GM21737 (cell line): ENCODE measurements around the gene MGMT.
"Not testable (repeated sequence)": the region's sequence is repeated elsewhere in the genome, so short reads cannot be mapped to it uniquely, and the experiment has no call there.

Experiments used
- ATAC-seq: cut with Tn5 transposase; IDR thresholded peaks from one replicate; pipeline ENCODE4 v1.9.1; 2021; ENCODE audit warnings: mild to moderate bottlenecking, moderate library complexity; ENCODE audit not compliant: unreplicated experiment

Gene MGMT

DNA sequence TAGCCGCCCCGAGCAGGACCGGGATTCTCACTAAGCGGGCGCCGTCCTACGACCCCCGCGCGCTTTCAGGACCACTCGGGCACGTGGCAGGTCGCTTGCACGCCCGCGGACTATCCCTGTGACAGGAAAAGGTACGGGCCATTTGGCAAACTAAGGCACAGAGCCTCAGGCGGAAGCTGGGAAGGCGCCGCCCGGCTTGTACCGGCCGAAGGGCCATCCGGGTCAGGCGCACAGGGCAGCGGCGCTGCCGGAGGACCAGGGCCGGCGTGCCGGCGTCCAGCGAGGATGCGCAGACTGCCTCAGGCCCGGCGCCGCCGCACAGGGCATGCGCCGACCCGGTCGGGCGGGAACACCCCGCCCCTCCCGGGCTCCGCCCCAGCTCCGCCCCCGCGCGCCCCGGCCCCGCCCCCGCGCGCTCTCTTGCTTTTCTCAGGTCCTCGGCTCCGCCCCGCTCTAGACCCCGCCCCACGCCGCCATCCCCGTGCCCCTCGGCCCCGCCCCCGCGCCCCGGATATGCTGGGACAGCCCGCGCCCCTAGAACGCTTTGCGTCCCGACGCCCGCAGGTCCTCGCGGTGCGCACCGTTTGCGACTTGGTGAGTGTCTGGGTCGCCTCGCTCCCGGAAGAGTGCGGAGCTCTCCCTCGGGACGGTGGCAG is at the start of gene MGMT:
Gene MGMT, plus strand, starts transcription at position 539 of the 656 bp plus-strand sequence.
- ATAC-seq = peak; percentile 95

DNA sequence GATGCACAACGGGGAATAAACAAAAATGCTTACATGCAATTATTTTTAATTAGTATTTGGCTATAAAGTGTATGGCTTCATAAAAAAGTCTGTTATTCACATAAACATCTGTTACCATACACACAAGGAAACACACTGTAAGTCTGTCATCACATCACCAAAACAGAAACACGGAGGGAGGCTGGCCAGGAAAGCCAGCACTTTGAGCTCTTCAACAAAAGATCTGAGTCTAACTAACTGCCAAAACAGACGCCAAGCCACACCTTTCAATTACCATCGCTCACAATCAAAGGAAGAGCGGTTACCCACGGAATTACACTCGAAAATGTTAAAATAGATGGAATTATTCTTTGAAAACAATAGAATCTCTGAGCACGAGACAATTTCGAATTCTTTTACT is 49.2 kb upstream of the MGMT start:
- no peak for ATAC-seq

DNA sequence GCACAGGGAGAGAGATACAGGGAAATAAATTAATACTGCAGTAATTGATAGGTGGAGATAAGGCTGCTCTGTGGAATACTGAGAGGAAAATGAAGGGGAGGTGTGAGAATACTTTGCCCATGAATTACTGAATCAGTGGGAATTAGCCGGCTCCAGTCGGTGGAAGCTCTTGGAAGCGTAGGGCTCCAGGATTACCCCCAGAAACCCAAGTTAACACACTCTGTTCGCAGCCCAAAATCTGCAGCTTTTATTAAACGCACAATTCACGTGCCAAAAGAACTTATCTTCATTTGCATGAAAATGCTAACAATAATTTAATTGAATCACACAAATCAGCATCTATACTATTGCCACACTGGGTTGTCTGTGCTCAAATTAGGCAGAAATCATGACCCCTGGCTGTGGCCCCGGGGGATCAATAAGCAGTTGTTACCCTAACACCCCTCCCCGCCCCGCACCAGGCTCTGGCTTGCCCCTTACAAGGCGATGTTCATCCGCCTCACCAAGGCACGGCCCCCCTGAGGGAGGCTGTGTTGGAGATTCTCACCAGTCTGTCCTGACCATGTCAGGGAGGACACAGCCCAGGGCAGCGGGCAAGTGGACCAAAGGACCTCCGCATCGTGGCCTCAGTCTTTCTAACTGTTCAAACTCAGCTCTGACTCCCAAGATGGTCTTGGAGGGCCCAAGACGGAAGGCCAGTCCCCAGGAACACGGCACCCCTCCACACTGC is 48.4 kb upstream of the MGMT start:
- no peak for ATAC-seq

- no peak for ATAC-seq
These were observed 47.6 kb upstream of the MGMT start for GRCh38 chr10:129419397-129419796.

DNA sequence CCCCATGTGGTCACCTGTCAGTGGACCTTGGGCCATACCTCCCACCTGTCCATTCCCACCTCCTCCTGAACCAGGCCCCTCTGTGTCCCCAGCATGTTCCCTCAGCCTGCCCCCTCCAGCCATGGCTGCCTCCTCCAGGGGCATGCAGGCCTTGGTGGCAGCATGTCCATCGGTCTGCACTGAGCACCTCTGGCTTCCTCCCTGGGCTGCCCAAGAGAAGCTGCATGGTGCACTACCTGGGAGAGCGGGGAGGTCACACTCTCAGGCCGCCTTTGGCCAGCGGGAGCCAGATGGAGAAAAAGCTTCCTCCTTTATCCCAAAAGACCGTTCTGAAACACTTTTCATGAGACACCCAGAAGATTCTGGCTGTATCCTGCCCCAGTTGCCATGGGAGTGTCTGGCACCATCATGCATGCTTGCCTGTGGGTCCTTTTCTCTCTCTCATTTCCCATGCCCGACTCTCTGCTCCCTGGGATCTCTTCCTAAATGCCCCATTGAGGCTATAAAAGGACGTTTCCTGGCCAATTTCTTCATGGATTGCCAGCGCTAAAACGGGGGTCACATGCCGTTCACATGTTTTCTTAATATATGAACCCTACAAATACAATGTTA is 45.5 kb upstream of the MGMT start:
- no peak for ATAC-seq

- ATAC-seq = no peak
These were observed 42.1 kb upstream of the MGMT start for GRCh38 chr10:129424978-129425377.

- ATAC-seq = no peak
These were observed 40.4 kb upstream of the MGMT start for GRCh38 chr10:129426606-129427005.

DNA sequence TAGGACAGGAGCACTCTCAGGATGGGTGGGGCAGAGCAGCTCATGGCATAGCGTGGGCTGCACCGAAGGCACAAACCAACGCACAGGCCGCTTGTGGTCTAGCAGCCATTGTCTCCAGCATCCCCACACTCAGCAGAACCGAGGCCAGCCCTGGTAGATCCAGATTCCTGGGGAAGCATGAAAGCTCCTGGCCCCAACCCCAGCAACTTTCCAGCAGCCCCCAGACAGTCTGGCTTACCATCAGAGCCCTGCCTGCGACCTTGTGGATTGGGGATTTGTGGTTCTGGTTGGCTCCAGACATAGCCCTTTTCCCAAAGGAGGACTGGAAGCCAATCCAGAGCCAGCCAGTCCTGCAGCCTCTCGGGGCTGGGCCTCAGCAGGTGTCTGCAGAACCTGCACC is 33.8 kb upstream of the MGMT start:
- ATAC-seq = no peak

DNA sequence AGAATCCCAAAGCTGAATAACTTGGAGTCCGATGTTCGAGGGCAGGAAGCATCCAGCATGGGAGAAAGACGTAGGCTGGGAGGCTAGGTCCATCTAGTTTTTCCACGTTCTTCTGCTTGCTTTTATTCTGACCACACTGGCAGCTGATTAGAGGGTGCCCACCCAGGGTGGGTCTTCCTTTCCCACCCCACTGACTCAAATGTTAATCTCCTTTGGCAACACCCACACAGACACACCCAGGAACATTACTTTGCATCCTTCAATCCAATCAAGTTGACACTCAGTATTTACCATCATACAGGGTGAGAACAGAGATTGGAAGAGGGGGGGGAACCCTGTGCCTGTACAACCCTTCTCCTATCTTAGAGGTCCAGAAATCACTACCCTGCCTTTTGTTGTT is 31.3 kb upstream of the MGMT start:
- ATAC-seq = not testable (repeated sequence)

- ATAC-seq = no peak
These were observed 29.0 kb upstream of the MGMT start for GRCh38 chr10:129438024-129438423.

- no peak for ATAC-seq
These were observed 26.8 kb upstream of the MGMT start for GRCh38 chr10:129440247-129440646.

GRCh38 chr10:129440722-129441316 is 26.2 kb upstream of the MGMT start:
- ATAC-seq = no peak

DNA sequence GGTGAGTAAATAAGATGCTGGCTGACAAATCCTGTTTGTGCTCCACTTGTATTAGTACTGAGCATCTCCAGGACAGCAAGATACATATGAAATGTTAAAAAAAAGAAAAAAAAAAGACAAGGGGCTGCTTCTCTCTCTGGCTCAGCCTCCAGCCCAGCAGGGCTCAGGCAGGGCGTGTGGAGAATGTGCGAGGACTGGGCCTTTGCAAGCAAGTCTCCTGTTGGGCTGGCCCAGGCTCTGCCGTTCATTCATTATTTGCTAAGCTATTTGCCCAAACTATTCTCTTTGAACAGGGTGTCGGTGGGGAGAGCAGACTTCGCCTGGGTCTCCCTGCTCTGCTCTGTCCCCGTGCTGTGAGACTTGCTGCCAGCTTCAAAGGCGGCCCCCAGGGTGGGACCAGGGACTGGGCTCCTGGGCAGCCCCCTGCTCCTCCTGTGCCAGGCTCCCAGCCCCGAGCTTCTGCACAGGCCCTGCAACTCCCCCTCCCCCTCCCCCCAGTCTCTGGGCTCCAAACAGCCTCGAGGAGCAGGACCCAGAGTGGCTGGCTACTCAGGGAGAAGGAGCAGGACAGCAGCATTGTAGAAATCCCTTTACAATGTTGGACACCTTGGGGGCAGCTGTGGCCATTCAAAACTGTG is 25.6 kb upstream of the MGMT start:
- no peak for ATAC-seq

- no peak for ATAC-seq
These were observed 24.2 kb upstream of the MGMT start for GRCh38 chr10:129442866-129443265.

- ATAC-seq = no peak
These were observed 22.7 kb upstream of the MGMT start for GRCh38 chr10:129444359-129444758.

DNA sequence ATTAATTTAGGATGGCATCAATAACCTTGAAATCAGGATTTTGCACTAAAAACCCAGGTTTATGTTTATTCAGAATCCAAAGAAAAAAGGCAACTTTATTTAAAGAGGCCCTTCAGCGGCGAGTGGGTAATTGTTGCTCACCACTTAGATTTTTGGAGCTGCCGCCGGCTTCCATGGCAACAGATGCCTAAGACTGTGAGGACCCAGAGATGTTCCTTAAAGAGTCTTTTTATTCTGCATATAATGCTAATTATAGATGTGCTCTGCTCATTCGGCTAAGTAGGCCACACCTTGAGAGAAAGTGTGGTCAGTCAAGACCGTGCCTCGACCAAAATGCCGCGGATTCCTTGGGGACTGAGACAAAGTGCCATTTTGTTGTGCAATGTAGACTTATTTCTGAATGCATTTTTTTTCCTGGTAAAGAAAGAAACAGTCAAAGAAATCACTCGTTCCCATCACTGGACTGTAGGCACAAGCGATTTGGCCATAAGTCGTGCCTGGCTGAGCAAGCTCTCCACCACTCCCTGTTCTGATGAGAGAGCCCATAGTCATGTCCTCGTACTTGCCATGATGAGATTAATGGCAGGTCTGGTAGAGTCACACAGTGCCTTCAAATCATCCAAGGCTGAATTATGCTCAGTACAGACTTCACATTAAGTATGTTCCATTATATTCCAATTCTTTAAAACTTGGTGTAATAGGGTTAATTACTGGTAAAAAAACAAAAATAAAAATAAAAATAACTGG is 21.4 kb upstream of the MGMT start:
- no peak for ATAC-seq

DNA sequence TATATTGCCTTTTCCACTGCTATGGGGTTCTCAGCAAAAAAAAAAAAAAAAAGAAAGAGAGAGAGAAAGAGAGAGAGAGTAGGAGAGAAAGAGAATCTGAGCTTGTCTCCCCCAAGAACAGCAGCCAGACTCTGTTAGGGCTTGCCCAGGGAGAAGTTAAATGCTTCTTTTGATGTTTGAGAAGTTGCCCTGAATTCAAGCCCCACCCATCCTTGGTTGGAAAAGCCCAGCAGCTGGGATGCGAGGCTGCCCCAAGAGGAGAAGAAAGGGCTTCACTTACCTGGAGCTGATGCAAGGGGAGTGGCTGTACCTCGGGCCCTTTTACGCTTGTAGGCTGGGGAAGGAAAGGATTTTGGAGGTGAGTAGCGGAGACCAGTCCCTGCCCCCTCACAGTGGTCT is 20.9 kb upstream of the MGMT start:
- ATAC-seq = no peak

- no peak for ATAC-seq
These were observed 19.6 kb upstream of the MGMT start for GRCh38 chr10:129447486-129447885.

DNA sequence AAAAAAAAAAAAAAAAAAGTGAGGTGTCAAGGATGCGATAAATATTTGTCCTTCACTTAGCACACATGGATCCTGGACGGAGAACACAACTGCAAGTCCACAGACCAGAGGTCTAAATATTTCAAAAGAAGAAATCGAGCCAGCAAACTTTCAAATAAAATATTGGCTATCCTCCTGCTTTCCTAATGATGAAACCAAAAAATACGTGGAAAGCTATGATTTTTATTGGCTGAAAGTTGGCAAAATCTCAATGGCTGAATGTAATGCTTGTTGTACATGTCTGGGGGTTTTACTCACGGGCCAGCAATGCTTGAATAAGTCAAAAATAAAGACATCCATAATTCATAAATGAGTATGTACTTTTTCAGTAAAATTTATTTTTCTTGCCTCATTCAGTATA is 19.0 kb upstream of the MGMT start:
- ATAC-seq = no peak

DNA sequence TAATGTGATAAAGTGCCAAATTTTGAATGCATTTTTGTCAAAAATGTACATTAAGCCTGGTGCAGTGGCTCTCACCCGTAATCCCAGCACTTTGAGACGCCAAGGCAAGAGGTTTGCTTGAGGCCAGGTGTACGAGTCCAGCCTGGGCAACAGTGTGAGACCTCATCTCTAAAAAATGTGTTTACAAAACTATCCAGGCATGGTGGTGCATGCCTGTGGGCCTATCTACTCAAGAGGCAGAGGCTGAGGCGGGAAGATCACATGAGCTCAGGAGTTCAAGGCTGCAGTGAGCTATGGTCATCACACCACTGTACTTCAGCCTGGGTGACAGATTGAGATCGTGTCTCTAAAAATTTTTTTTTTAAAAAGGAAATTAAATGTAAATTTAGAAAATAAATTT is 18.5 kb upstream of the MGMT start:
- no peak for ATAC-seq

GRCh38 chr10:129449893-129450292 is 17.1 kb upstream of the MGMT start:
- no peak for ATAC-seq
